NOMO-1 treated with dmso at 0.1 percent for 144 hours (cell line): ENCODE results near the gene TRMT112.

Source experiments
- DNase-seq: peaks from one replicate; lab custom pipeline; 2025; ENCODE audit not compliant: unreplicated experiment; lab: John Stamatoyannopoulos, UW

The TRMT112 gene

DNA sequence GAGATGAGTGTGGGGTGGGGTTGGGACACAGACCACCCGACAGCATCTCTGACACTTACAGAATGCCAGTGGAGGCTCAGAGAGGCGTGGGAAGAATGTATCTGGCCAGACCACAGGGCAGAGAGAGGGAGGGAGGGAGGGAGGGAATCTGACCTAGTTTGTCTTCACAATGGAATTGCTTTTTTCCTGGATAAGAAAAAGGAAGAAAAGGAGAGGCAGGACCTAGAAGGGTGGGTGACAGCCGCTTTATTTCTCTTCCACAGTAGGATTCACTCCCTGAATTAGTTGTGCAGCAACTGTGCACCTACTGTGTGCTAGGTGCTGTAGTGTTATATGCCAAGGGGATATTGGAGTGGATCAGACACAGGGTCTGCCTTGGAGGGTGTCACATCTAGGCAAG is 22.6 kb downstream of the TRMT112 start:
- DNase-seq: no peak

DNA sequence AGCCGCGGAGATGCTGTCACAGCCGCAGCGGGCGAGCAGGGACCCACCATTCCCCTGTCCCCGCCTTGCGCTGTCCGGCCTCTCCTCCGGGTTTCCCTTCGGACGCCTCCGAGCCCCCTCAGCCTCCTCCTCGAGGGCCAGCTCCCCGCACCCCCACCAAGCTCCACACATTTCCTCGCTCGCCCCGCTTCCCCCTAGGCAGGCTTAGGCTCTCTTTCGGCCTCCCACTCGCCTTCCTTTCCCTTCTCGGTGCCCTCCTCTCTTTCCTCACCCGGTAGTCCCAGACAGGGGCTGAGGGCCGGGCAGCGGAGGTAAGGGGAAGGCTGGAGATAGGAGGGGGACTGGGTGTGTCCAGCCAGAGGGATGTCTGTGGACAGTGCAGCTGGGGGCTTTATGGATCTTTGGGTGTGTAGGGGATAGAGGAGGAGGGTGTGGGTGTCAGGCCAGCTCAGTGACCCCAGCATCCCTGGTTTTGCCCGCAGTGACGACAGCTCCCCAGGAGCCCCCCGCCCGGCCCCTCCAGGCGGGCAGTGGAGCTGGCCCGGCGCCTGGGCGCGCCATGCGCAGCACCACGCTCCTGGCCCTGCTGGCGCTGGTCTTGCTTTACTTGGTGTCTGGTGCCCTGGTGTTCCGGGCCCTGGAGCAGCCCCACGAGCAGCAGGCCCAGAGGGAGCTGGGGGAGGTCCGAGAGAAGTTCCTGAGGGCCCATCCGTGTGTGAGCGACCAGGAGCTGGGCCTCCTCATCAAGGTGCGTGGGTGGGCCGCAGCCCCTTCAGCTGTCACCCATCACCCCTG is 24.7 kb downstream of the TRMT112 start:
- no peak for DNase-seq

DNA sequence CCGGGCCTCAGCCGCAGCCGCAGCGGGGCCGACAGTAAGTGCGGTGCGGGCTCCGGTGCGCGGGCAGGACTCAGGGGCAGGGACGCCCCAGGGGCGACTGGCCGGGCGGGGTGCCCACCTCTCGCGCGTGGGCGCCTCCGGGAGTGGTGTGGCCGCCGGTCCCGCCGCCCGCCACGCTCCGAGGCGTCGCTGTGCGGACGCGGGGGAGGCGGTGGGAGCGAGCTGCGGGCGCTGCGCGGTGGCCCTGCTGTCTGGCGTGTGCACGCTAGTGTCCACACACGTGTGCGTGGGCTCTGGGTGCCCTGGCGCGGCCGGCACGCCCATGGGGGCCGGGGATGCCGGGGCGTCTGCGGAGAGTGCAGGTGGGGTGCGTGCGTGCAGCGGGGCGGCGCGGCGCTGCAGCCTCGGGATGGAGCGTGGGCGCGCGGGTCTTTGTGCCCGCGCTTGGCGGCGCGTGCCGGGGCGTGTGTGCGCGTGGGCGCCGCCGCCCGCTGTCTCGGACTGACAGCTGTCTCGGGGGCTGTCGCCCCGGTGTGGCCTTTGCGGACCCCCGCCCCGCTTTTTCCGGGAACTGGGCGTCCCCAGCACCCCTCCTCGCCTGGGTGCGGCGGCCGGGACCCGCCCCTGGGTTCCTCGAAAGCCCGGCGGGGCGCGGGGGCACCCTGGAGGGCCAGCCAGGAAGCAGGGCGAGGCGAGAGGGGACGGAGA is 25.5 kb downstream of the TRMT112 start:
- no peak for DNase-seq

DNA sequence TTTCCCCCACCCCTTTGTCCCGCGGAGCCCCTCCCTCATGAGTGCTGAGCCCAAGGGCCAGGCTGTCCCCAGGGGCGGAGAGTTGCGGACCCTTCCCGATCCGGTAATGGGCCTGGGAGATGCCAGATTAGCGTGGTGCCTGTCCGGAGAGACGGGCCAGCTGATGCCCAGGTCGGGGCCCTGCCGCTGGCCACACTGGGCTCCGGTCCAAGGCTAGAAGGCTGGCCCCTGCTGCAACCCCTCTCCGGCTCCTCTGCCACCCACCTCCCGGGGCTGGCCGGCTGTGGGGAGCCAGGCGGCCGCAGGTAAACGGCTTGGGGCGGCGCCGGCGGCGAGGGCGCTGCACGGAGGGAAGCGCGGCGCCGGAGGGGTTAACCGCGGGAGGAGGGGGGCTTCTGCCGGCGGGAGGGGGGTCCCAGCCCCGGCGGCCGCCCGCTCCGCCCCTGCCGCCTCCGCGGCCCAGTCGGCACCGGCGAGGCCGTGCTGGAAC is 26.1 kb downstream of the TRMT112 start, which contains the start of gene KCNK4:
Gene KCNK4 (plus strand): TSS at position 41 of the 490 bp plus-strand sequence. CDS start 1,717 bp downstream, outside the sequence.
- no peak for DNase-seq

DNA sequence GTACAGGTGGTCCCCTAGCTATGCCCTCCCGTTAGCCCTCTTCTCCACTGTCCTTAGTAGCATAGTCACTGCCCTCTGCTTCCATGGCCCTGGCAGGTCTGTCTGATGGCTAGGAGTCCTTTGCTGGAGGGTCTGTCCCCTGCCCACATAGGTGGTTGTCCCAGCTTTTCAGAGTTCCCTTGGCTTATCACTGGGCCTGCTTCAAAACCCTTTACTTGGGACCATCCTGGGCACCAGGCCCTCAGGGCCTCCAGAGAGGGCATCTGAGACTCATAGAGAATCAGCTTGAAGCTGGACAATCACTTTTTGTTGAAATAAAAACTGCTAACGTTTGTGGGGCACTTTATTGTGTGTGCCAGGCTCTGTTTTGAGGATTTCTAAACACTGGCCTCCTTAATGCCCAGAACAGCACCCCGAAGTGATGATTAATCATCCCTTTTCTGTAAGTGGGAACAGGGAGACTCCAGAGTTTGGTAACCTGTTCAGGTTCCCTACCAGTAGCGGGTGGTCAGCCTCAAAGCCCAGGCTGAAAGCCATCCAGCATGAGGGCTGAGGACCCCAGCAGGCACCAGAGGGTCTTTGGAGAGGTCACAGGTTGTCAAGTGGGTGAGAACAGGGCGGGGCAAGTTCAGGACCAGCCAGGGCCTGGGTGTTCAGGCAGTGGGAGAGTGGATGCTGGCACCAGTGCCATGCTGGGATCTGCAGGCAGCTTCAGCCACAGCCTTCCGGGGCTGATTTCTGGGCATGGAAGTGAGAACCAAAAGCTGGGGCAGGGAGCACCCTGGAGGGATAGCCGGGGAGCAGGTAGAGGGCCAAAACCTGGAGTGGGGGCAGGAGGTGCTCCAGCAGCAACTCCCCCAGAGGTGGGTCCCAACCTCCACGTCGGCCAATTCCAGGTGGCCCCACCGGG is 26.8 kb downstream of the TRMT112 start:
- DNase-seq: no peak

DNA sequence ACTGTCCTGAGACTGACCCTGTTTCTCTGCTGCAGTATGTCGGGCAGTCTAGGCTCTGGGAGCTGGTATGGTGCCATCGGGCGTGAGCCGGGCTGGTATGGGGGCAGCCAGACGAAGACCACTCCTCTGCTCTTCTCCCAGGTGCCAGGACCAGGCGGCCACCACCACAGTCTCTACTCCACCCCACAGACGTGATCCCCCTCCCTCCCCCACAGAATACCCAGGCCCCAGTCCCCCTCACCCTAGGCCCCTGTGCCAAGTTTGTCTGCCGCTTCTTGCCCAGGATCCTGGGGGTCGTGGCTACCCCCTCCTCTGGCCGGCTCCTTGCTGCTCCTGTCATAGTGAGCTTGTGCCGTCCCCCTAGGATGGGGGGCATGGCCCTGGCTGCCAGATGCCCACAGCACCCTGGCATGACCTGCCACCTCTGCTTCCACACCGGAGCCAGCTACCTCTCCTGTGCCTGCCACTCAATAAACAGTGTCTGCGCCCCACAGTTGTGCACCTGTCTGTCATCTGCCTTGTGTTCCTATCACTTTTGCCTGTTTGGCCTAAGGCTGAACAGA is 28.3 kb downstream of the TRMT112 start:
- DNase-seq: no peak

DNA sequence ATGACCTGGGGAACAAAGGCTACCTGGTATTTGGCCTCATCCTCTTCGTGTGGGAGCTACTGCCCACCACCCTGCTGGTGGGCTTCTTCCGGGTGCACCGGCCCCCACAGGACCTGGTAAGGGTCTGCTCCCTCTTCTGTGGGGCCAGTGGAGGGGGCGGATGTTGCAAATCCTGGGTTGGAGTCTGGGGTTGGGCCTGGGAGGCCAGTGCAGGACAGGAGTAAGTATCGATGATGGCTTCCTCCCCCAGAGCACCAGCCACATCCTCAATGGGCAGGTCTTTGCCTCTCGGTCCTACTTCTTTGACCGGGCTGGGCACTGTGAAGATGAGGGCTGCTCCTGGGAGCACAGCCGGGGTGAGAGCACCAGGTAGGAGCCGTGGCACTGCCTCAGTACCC is 29.0 kb downstream of the TRMT112 start:
- no peak for DNase-seq

DNA sequence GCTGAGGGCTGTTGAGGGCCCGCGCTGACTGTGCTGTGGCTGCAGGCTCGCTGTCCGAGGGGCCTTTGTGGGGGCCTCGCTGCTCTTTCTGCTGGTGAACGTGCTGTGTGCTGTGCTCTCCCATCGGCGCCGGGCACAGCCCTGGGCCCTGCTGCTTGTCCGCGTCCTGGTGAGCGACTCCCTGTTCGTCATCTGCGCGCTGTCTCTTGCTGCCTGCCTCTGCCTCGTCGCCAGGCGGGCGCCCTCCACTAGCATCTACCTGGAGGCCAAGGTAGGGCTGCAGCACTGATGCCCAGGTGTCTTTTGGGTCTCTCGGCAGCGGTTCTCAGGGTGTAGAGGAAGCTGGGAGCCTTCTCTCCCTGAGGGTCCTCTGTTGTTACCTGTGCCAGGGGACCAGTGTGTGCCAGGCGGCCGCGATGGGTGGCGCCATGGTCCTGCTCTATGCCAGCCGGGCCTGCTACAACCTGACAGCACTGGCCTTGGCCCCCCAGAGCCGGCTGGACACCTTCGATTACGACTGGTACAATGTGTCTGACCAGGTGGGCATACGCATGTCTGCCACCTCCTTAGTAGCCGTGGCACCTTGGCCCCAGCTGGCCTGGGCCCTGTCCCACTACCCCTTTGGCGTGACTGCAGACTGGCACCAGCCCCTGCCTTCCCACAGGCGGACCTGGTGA is 29.5 kb downstream of the TRMT112 start:
- DNase-seq: no peak

DNA sequence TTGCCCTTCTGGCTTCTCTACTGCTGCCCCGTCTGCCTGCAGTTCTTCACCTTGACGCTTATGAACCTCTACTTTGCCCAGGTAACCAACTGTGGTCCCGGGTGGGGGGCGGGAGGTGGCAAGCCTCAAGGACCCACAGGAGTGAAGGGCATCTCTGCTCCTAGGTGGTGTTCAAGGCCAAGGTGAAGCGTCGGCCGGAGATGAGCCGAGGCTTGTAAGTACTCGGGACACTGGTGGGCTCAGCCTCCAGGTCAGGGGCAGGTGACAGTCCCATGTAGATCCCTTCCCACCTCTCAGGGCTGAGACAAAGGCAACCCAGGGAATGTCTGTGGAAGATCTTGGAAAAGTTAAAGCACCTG is 30.6 kb downstream of the TRMT112 start:
- DNase-seq: no peak

DNA sequence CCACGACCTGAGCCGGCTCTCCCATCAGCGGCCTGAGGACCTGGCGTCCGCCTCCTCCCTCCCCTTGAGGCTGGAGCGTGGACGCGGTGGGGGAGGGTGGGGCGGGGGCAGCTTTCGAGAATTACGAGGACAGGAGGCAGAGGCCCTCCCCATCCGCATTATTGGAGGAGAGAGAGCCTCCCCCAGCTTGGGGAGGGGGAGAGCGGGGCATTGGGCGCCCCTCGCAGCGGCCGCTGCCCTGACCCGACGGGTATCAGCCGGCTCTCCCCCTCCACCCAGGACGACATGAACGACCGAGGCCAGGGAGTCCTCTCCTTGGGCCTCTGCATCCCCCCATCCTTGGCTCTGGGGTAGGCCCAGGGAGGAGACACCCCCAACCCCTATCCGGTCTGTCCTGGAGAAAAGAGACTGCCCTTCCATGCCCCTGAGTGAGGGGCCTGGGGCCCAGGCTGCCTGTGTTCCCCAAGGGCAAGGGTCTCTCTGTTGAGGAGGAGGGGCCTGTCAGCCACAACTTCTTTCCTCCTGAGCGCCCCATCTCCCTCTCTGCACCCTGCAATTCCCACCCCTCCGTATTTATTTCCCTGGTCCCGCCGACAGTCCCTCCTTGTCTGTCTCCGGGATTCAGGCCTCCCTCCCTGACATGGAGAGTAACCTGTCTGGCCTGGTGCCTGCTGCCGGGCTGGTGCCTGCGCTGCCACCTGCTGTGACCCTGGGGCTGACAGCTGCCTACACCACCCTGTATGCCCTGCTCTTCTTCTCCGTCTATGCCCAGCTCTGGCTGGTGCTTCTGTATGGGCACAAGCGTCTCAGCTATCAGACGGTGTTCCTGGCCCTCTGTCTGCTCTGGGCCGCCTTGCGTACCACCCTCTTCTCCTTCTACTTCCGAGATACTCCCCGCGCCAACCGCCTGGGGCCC is 31.2 kb downstream of the TRMT112 start:
- no peak for DNase-seq

DNA sequence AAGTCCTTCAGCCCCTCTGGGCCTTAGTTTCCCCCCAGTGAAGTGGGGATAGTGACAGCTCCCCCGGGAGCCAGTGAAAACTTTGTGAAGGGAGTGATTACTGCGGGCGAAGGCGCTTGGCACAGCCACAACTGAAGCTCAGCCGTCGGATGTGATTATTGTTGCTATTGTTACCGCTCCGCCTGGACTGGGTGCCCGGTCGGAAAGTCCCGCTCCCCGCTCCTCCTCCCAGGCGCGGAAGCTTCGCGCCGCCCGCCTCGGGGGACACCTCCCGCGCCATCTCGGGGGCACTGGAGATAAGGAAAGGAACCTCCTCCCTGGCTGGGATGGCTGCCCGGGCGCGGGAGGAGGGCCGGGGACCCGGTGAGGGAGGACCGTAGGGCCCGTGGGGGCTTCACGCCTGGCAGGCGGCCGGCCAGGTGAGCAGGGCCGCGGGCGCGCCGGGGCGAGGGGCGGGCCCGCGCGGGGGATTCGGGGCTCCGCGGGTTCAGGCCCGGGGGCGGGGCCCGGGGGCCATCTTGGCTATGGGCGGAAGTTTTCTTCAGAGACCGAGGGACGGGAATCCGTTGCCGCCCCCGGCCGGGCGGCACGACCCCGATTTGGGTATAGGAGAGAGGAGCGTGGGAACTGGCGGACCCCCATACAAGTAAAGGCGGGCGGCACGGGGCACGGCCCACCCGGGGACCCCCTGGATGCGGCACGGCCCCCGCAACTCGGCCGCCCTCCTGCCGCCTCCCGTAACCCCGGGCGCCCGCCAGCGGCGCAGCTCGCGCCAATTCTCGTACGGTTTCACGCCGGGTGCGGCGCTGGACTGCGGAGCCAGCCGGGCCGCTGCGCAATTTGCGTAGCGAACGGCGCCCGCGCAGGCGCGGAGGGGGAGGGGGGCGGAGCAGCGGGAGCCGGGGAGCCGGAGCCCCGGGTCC is 32.1 kb downstream of the TRMT112 start, which contains the start of gene GPR137:
Gene GPR137 (plus strand): TSS at position 887 of the 923 bp plus-strand sequence. CDS start 677 bp downstream, outside the sequence.
- DNase-seq: peak; percentile 69

DNA sequence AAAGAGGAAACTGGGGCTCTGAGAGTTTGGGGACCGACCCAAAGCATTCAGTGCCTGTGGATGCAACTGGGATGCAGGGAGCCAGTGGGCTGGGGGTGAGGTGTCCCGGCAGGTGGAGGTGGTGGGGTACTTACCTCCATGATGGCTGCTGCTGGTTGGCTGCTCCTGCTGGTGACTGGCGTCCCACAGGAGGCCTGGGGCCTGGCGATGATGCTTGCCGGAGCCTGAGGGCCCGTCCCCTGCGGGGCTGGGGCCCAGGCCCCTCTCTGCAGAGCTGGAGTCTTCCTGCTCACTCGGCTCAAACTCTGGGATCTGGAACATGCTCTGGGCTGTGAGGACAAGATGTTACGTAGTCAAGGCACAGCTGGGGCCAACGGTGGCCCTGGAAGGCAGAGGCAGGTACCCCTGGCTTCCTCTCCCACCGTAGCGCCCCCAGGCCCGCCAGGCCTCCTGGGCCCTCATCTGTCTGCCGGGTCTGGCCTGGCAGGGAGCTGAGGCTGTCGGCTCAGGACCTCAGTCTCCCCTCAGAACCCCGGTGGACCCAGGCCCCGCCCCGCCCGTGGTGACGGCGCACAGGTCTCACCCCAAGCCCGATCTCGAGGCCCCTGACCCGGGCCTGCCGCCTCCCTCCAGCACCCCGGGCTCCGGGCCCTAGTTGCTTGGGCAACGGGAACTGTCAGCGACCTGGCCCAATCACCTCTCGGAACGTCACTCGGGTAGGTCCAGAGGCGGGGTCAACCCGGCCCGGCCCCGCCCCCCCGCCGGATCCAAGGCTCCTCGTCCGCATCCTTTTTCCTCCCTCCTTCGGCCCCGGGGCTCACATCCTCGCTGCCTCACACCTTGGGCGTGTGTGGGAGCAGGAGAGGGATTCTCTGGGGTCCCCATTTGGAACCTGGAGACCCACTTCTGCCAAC is 33.1 kb downstream of the TRMT112 start, which contains the start of gene BAD:
Gene BAD (minus strand): TSS at position 618 of the 914 bp plus-strand sequence. CDS start 297 bp downstream, at position 321.
- DNase-seq: peak; percentile 90

DNA sequence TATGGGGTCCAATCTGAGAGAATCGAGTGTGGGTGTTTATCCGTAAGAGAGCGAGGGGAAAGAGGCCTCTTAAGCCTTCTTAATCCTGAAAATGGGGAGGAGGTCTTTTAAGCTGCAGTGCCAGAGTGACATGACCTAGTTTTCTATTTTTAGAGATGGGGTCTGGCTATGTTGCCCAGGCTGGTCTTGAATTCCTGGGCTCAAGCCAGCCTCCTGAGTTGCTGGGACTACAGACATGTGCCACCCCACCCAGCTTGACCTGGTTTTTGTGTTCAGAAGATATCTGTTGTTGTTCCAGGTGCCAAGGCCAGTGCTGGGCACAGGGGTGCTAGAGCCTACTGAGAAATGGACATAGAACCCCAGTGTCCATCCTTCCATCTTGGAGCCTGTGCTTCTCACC is 34.3 kb downstream of the TRMT112 start:
- DNase-seq: no peak

DNA sequence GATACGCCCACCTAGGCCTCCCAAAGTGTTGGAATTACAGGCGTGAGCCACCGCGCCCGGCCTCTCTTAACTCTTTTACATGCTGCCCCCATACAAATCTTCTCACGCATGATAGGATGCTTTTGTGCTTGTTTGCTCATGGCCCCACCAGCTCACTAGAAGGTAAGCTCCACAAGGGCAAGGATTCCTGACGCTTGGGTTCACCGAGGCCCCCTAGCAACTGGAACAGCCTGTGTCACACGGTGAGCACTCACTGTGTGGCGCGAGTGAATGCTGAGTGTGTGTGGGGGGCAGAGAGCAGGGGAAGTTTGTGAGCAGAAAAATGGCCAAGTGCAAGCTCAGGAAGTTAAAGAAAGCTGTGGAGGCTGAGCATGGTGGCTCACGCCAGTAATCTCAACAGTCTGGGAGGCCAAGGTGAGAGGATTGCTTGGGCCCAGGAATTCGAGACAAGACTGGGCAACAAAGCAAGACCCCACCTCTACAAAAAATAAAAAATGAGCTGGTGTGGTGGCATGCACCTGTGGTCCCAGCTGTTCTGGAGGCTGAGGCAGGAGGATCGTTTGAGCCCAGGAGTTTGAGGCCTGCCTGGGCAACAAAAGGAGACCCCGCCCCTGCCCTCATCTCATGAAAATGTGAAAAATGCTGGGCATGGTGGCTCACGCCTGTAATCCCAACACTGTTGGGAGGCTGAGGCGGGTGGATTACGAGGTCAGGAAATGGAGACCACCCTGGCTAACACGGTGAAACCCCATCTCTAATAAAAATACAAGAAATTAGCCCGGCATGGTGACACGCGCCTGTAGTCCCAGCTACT is 35.2 kb downstream of the TRMT112 start:
- DNase-seq: no peak

DNA sequence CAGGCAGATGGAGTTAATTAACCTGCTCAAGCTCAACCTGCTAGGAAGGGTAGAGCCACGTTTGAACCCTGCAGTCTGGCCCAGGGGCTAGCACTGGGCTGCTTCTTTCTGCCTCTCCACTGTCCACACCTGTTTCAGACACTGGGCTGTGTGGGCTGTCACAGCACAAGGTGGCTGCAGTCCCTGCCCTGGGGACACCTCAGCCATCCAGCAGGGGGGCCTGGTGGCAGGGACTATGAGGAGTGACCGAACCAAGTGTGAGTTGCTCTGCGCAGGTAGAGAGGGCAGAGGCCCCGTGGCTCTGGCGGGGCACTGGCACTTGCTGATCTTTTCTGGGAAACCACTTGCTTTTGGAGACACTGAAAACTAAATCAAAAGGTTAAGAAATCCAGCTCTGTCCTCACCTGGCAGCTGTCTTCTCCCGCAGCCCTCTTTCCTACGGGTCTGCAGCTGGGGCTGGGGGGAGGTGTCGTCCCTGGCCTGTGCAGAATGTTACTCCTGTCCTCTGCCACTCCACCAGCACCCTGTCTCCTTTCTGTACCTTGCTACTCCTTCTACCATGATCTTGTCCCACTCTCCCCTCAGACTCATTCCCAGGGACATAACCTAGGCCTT is 38.7 kb downstream of the TRMT112 start:
- DNase-seq: no peak
